Heart right ventricle (tissue), 16 donors: ENCODE results near the gene PERCC1. TPM values are rescaled to one million over a fixed set of nuclear protein-coding genes. Genes with fewer than 3 reads are reported as not detected.

Experiments used
- ATAC-seq, 8 donors: fragments of 200-7000 bp; cut with Tn5 transposase; one replicate each; pipeline ENCODE4 v1.9.1; 2020; ENCODE audit warnings: mild to moderate bottlenecking in 8 of 8, moderate library complexity in 8 of 8, moderate number of reproducible peaks in 1 of 8
- DNase-seq, 2 donors: peaks; one replicate each; pipeline ENCODE4 v3.0.0-alpha.2; 2020
- H3K27ac ChIP-seq, 10 donors: fragments of 200-600 bp; sonication (generic) in 2 of 10; one replicate each; pipeline versions ENCODE4 v1.5.0 to v1.8.0; 2020 to 2022; ENCODE audit warnings: mild to moderate bottlenecking in 3 of 10
- H3K27me3 ChIP-seq, 7 donors: fragments of 200-600 bp; one replicate each; pipeline ENCODE4 v1.8.0; 2021 to 2022; ENCODE audit warnings: mild to moderate bottlenecking in 2 of 7
- H3K36me3 ChIP-seq, 9 donors: fragments of 200-600 bp; sonication (generic) in 1 of 9; one replicate each; pipeline versions ENCODE4 v1.5.0 to v1.8.0; 2020 to 2022; ENCODE audit warnings: mild to moderate bottlenecking in 2 of 9
- H3K4me1 ChIP-seq, 9 donors: fragments of 200-600 bp; sonication (generic) in 1 of 9; one replicate each; pipeline versions ENCODE4 v1.5.0 to v1.8.0; 2020 to 2022; ENCODE audit warnings: mild to moderate bottlenecking in 4 of 9
- H3K4me3 ChIP-seq, 10 donors: fragments of 200-600 bp; sonication (generic) in 2 of 10; one replicate each; pipeline versions ENCODE4 v1.5.0 to v1.8.0; 2020 to 2022; ENCODE audit warnings: mild to moderate bottlenecking in 7 of 10, moderate library complexity in 2 of 10
- H3K9me3 ChIP-seq, 11 donors: fragments of 200-600 bp in 10 of 11; sonication (generic) in 2 of 11; one replicate each; pipeline versions ENCODE4 v1.5.0 to v1.8.0; 2013 to 2022; ENCODE audit warnings: mild to moderate bottlenecking in 2 of 11, control low read depth in 1 of 11, moderate library complexity in 1 of 11
- CTCF ChIP-seq, 9 donors: fragments of 200-600 bp; sonication (generic) in 2 of 9; IDR thresholded peaks; one replicate each; pipeline versions ENCODE4 v1.5.0 to v1.8.0; 2021 to 2022; ENCODE audit warnings: antibody characterized with exemption in 9 of 9, mild to moderate bottlenecking in 5 of 9, moderate library complexity in 1 of 9
- WGBS, 2 donors: extraction: QIAGEN DNeasy Blood & Tissue Kit; methylation state at CpG; one replicate each; pipeline ENCODE4 v1.1.7; 2013; ENCODE audit warnings: inconsistent platforms in 1 of 2; 5-methylcytosine and 5-hydroxymethylcytosine counted together
- intact Hi-C, 10 donors: fragments of 100-400 bp; cut with DNase I; formaldehyde crosslinking; loops; one replicate each; pipeline versions ENCODE4 v1.11.1 to v1.14.2; 2022
- polyA plus RNA-seq, 2 donors: library from polyadenylated mRNA; stranded (reverse); fragments of 200-250 nt; gene quantifications; one replicate each; pipeline ENCODE4 v1.2.3, GENCODE V29; 2013
- total RNA-seq, 10 donors: library from RNA; stranded (reverse); fragmentation: NEBNext Ultra II Directional in 3 of 10; extraction: Animal tissue kit (Norgen Biotek cat#: 25700) in 3 of 10; gene quantifications; one replicate each; pipeline versions ENCODE4 v1.2.1 to v1.2.4, GENCODE V29; 2021 to 2023
- donor health status: Arrhythmogenic right ventricular cardiomyopathy.
- donor health status: ischemic (EF 13 %, LVEDD 7.1; RV severe dilation, severe dysfunction).
- donor health status: healthy with polysubstance abuse.
- donor health status: DM: no; HTN: yes; CAD: no.
- donor health status: DM: no; HTN: no; CAD: no.
- donor health status: ischemic (EF 25% LVEDD 6.9; RV normal size, moderate dysfunction).
- donor health status: ischemic (EF 25% LVEDD 5.7; RV mildly dilated, moderate dysfunction).
- donor health status: healthy.
- donor health status: DM: yes; HTN: yes; CAD: no.
- donor health status: Ischemic cardiomyopathy.
- donor health status: ischemic (EF 35%, LVEDD 5.7; RV mildly dilated, moderate dysfunction).
- donor health status: nonischemic (EF 11% LVEDD 7.7; RV severe dilation, severe dysfunction).
- donor health status: DM: yes; HTN: yes; CAD: no.
- donor health status: PGD.
- donor health status: ischemic (EF 29% LVEDD 5.4; RV normal size, mild dysfunction).
- donor health status: nonischemic (EF 23%, LVEDD 6.1; RV moderate dilation, normal function).

PERCC1 gene
- total and polyA plus RNA-seq, 12 donors: 0.04 to 0.61 (median 0.47) TPM; not detected in 6

GRCh38 chr16:1398351-1398750, 32.5 kb upstream of the PERCC1 start:
- Histone ChIP-seq H3K36me3 (peaks cover 0 to 97% (median 37%) of the 10 kb centered on the region in 9 donors), H3K4me3 (no peak overlapping the region), H3K27ac (no peak overlapping the region), H3K9me3 (no peaks in the 10 kb centered on the region), H3K4me1 (no peaks in the 10 kb centered on the region), H3K27me3 (no peaks in the 10 kb centered on the region)
- TF ChIP-seq CTCF (IDR thresholded peaks at IDR 0.05): no peak
- no peak for ATAC-seq
- DNase-seq: no peak
- intact Hi-C loops: no loop called here
- WGBS, 2 donors: 95 to 97% methylated on average over 9 of the region's 9 CpGs

- ATAC-seq: peak in 1 of 8 donors; percentile 12
- Histone ChIP-seq H3K4me1 (no peaks in the 10 kb centered on the region), H3K27me3 (no peaks in the 10 kb centered on the region), H3K36me3 (peaks cover 0 to 95% (median 31%) of the 10 kb centered on the region in 9 donors), H3K27ac (no peak overlapping the region), H3K9me3 (no peaks in the 10 kb centered on the region), H3K4me3 (no peak overlapping the region)
- TF ChIP-seq CTCF (IDR thresholded peaks at IDR 0.05): no peak
- no peak for DNase-seq
- WGBS, 2 donors: 96% methylated on average over 38 of the region's 38 CpGs
- intact Hi-C loops: no loop called here
Observed at GRCh38 chr16:1398826-1399581, 31.9 kb upstream of the PERCC1 start.

GRCh38 chr16:1401061-1401757, 29.7 kb upstream of the PERCC1 start:
- 89 to 93% methylated on average over 29 of the region's 29 CpGs for WGBS, 2 donors
- no peaks in the 10 kb centered on the region for H3K9me3 ChIP-seq
- H3K27me3 ChIP-seq: no peaks in the 10 kb centered on the region
- no peak for ATAC-seq
- no peak overlapping the region for H3K27ac ChIP-seq
- H3K36me3 ChIP-seq: peaks cover 0 to 91% (median 30%) of the 10 kb centered on the region in 9 donors
- H3K4me1 ChIP-seq: no peaks in the 10 kb centered on the region
- no peak overlapping the region for H3K4me3 ChIP-seq
- no peak for TF ChIP-seq CTCF (IDR thresholded peaks at IDR 0.05)
- intact Hi-C loops: loop anchor here in 2 of 10 donors (10.0 kb wide), 2 partner anchors 56 to 86 kb away; no protein-coding TSS in a partner anchor
- no peak for DNase-seq

- TF ChIP-seq CTCF (IDR thresholded peaks at IDR 0.05): no peak
- Histone ChIP-seq H3K4me3 (no peak overlapping the region), H3K4me1 (no peaks in the 10 kb centered on the region), H3K36me3 (peaks cover 0 to 91% (median 30%) of the 10 kb centered on the region in 9 donors), H3K27me3 (no peaks in the 10 kb centered on the region), H3K27ac (no peak overlapping the region), H3K9me3 (no peaks in the 10 kb centered on the region)
- DNase-seq (no peak), ATAC-seq (no peak)
- intact Hi-C loops: loop anchor here in 2 of 10 donors (10.0 kb wide), 2 partner anchors 57 to 87 kb away; no protein-coding TSS in a partner anchor
- WGBS, 2 donors: 91 to 94% methylated on average over 13 of the region's 13 CpGs
Observed at GRCh38 chr16:1401758-1402154, 29.1 kb upstream of the PERCC1 start.
